ENCODE measurements around the gene CDON.
"Not testable (repeated sequence)": the region's sequence is repeated elsewhere in the genome, so short reads cannot be mapped to it uniquely, and the experiment has no call there.

CDON gene

DNA sequence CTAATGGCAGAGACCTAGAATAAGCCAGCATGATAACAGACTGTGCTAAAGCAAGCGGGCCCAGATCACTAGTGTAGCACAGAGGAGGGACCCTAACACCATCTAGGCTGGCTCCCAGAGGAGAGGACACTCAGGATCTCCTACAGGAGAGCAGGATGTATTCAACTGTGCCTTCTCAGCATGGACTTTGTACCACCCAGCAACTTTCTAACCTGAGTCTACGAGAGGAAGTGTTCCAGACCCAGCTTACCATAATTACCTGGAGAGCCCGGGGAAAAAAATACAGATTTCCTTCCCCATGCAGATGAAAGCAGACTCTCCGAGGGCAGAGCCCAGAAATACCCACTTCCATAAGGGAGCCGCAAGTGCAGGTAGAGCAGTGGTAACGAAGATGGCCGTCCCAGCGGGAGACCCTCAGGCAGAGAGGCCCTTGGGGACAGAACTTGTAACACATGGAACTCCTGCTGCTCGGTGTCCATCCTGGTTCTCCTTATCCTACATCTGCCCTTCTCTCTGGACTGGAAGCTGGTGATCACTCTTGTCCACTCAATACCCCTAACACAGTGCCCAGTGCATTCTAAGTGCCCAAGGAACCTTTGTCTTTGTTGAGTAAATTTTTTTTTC, 138.2 kb downstream of the CDON start:
- DNase-seq (ENCODE audit: low spot score) = no peak

DNA sequence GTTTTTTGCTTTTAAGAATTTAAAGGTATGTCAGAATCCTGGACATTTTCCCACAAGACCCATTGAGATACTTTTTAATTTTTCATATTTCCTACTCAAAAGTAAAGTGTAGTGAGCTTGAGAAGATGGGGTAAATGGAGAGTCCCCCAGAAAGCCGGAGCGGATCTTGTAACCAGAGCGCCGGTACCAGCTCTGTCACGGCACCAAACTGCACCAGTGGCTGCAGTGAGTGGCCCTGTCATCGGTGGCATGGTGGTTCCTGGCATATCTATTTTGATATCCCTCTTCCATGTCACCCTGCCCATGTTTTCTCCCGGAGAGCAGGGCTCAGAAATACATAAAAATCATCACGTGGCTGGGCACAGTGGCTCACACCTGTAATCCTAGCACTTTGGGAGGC, 139.0 kb downstream of the CDON start:
- DNase-seq (ENCODE audit: low spot score) = no peak

DNA sequence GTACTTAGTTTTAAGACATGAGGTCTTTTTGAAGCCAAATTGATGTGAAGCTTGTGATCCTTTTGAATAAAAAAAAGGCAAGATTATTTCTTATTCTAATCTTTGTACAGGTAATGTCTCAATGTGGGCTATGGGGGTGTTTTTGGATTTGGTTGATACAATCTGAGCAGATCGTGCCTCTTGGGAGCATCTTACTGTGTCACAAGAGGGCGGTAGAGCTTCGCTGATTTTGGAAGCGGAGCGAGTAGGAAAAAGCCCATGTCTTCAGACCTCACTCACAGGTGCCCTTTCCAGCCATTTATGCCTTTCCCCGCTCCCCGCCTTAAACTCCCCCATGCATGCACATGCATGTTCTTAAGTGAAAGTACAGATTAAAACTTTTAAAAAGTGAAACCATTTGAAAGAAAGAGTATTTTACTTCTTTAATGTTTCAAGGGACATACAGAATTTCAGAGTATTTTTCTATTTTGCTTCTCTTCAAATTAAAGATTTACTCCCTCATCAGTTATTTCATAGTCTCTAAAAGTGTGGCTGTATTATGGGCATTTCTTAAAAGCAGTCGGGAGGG, 139.6 kb downstream of the CDON start:
- DNase-seq (ENCODE audit: low spot score) = peak; percentile 73

DNA sequence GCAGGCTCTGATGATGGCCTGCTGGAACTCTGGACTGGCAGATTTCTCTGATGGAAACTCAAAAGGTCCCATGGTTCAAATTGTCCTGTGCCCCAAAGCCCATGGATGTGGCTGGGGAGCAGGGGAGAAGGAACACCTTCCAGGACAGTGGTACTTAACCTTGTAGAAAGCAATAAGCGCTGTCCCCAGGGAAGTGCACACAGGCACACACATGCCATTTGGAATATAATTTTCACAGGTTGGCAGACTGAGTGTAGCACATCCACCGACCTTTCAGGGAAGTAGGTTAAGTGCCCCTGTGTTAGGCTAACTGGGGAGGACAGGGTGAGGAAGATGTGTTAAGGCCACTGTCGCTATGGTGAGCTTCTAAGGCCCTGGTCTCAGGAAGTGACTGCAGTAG, 140.5 kb downstream of the CDON start:
- DNase-seq (ENCODE audit: low spot score) = no peak

DNA sequence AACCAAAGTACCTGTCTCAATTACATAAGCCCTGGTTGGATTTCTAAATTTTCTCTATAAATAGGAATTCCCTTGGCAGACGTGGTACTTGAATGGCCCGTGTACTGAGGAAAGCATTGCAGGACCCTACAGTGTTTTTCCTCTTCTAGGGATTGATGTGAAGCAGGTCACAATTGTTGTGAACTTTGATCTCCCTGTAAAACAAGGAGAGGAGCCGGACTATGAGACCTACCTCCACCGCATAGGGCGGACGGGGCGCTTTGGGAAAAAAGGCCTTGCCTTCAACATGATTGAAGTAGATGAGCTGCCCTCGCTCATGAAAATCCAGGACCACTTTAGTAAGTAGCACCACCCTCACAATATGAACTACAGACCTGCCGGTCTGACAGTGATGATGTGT, 141.6 kb downstream of the CDON start:
- no peak for DNase-seq (ENCODE audit: low spot score)

DNA sequence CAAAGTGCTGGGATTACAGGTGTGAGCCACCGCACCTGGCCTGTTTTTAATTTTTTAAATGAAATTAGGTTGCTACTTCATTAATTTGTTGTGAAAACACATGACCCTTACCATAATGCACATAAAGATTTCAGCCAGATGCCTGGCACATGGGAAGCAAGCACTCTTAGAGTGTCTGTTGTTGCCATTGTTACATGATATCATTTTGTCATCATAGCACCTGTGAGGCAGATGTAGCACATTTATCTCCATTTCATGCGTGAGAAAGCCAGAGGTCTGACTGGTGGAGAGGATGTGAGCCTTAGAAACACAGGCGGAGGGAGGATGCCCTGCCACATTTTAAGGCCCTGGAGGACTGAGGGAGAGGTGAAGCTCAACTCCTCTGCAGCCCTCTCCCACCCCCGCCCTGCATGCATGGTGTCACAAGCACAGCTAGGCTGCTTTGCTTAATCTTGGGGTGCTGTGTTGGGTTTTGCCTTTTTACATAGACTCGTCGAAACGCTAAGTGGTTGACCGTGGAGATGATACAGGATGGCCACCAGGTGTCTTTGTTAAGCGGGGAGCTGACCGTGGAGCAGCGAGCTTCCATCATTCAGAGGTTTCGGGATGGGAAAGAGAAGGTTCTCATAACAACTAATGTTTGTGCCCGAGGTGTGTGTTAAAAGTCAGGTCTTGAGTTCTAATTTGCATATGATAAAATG, 144.4 kb downstream of the CDON start:
- no peak for DNase-seq (ENCODE audit: low spot score)

DNA sequence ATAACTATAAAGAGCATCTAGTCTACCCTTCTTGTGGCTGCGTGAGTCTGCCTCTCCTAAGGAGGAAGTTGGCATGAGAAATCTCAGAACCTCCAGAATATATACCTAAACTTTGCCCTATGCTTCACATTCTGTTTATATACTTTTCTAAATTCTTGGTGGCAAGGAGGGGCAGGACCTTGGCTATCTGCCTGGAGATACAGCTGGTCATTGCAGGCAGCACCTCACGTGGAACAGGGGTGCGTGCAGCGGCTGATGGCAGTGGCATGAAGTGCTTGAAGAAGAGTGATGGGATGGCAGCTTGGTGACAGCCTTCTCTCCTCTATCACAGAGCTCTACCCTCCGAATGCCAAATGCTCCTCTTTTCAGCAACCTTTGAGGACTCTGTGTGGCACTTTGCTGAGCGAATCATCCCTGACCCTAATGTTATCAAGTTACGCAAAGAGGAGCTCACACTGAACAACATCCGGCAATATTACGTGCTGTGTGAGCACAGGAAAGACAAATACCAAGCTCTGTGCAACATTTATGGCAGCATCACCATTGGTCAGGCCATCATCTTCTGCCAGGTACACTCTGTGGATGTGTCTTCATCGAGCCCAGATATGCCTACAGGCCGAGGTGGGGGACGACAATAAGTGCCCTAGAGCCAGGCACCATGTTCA, 145.9 kb downstream of the CDON start:
- DNase-seq (ENCODE audit: low spot score) = no peak

DNA sequence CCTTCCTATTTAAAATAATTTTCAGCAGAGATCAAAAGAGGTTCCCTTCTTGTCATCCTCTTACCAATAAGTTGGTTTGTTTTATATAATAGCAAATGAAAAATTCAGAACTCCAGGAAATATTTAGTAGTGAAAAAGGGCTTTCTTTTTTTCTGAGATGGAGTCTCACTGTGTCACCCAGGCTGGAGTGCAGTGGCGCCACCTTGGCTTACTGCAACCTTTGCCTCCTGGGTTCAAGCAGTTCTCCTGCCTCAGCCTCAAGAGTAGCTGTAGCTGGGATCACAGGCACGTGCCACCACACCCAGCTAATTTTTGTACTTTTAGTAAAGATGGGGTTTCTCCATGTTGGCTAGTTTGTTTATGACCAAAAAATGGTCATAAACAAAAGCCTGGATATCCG, 148.1 kb downstream of the CDON start:
- DNase-seq (ENCODE audit: low spot score) = not testable (repeated sequence)

DNA sequence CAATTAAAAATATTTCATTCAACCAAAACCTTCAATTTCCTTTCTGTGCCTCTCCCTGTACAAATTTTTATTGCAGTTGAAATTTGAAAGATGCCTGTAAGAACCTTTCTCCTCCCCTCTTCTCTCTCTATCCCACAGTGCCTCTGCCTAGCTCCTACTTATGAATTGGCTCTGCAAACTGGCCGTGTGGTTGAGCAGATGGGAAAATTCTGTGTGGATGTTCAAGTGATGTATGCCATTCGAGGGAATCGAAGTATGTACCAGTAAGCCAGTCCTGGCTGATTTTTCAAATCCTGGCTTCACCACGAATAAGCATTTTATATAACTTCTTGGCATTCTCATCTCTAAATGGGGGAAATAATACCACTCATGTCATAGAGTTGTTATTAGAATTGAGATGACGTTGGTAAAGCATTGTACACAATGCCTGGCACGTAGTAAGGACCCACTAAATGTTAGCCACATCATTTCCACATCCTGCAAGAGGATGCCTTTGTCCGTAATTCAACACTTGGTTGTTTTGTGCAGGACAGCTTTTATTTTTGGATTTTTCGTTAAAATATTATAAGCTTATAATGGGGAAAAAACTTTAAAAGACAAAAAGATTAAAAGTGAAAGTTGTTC, 152.3 kb downstream of the CDON start:
- no peak for DNase-seq (ENCODE audit: low spot score)

All from AG08396 (cell line).